K562 (cell line): ENCODE measurements around the gene CMIP. TPM values are rescaled to one million over a fixed set of nuclear protein-coding genes. Genes with fewer than 3 reads are reported as not detected.
A peak's percentile ranks its signal among the peaks of the same experiment; 100 is the strongest.

Source experiments
- ELF2 ChIP-seq: fragments of 250-450 bp; sonication (Bioruptor Pico); IDR thresholded peaks from 2 replicates; pipeline ENCODE4 v1.5.0; 2021; ENCODE audit warnings: mild to moderate bottlenecking
- FOXJ2 ChIP-seq: fragments of 200-800 bp; sonication (Bioruptor generic); IDR thresholded peaks from 2 replicates; pipeline ENCODE4 v1.6.1; 2016; ENCODE audit warnings: missing genetic modification characterization, missing compliant biosample characterization
- GTF2E2 ChIP-seq: fragments of 200-800 bp; sonication (Bioruptor generic); IDR thresholded peaks from 2 replicates; pipeline ENCODE4 v1.6.1; 2016; ENCODE audit warnings: missing genetic modification characterization, missing compliant biosample characterization
- LEF1 ChIP-seq: fragments of 450-650 bp; IDR thresholded peaks from 2 replicates; pipeline ENCODE4 v1.6.1; 2016; ENCODE audit warnings: mild to moderate bottlenecking
- MXI1 ChIP-seq: IDR thresholded peaks from 2 replicates; pipeline ENCODE4 v1.6.1; 2011; ENCODE audit warnings: low read depth, mild to moderate bottlenecking, improper control_type of control experiment, low read length
- NEUROD1 ChIP-seq: fragments of 150-350 bp; IDR thresholded peaks from 2 replicates; pipeline ENCODE4 v1.6.1; 2014; ENCODE audit warnings: borderline replicate concordance, low read length, low read depth; ENCODE audit not compliant: partially characterized antibody
- POU5F1 ChIP-seq: fragments of 150-350 bp; IDR thresholded peaks from 2 replicates; pipeline ENCODE4 v1.6.1; 2014; ENCODE audit warnings: borderline replicate concordance, low read length, low read depth, mild to moderate bottlenecking; ENCODE audit not compliant: partially characterized antibody
- RAD21 ChIP-seq, 2 experiments: fragments of 250-450 bp in 1 of 2; fragments of 450-650 bp in 1 of 2; sonication (Bioruptor Pico) in 1 of 2; formaldehyde crosslinking in 1 of 2; IDR thresholded peaks in 1 of 2; conservative IDR thresholded peaks in 1 of 2; 2 replicates each; pipeline versions ENCODE4 v1.4.0 to v1.8.0; 2020 to 2022; ENCODE audit warnings: mild to moderate bottlenecking in 2 of 2, moderate library complexity in 1 of 2
- SOX6 ChIP-seq: fragments of 450-650 bp; IDR thresholded peaks from 2 replicates; pipeline ENCODE4 v1.6.1; 2014; ENCODE audit warnings: mild to moderate bottlenecking
- SREBF1 ChIP-seq: fragments of 150-350 bp; IDR thresholded peaks from 2 replicates; pipeline ENCODE4 v1.6.1; 2014; ENCODE audit warnings: antibody characterized with exemption, low read depth, low read length, borderline replicate concordance
- SUPT5H ChIP-seq: fragments of 450-650 bp; IDR thresholded peaks from 2 replicates; pipeline ENCODE4 v1.6.1; 2016
- TARDBP ChIP-seq: fragments of 450-650 bp; IDR thresholded peaks from 2 replicates; pipeline ENCODE4 v1.6.1; 2016
- ZBTB7A ChIP-seq: IDR thresholded peaks from 2 replicates; pipeline ENCODE4 v1.6.1; 2011; ENCODE audit warnings: low read depth, mild to moderate bottlenecking, low read length, moderate library complexity, borderline replicate concordance; ENCODE audit not compliant: control insufficient read depth
- ZFP36 ChIP-seq: fragments of 150-350 bp; IDR thresholded peaks from 2 replicates; pipeline ENCODE4 v1.6.1; 2018; ENCODE audit warnings: low read length, low read depth; ENCODE audit not compliant: partially characterized antibody
- ZNF165 ChIP-seq: fragments of 250-450 bp; sonication (Bioruptor Pico); IDR thresholded peaks from 2 replicates; pipeline ENCODE4 v1.4.0; 2020; ENCODE audit warnings: borderline replicate concordance
- ZNF184 ChIP-seq: sonication (generic); formaldehyde crosslinking; IDR thresholded peaks from 2 replicates; pipeline ENCODE4 v1.5.0; 2020; ENCODE audit warnings: missing genetic modification reagents
- ZNF589 ChIP-seq: fragments of 200-800 bp; sonication (Bioruptor generic); IDR thresholded peaks from 2 replicates; pipeline ENCODE4 v1.6.1; 2016; ENCODE audit warnings: low read depth, missing genetic modification characterization, missing compliant biosample characterization
- ZNF778 ChIP-seq: fragments of 450-650 bp; formaldehyde crosslinking; IDR thresholded peaks from 2 replicates; pipeline ENCODE4 v1.4.0; 2020; ENCODE audit warnings: mild to moderate bottlenecking, moderate library complexity
- polyA plus RNA-seq, 8 experiments: library from polyadenylated mRNA; depleted of rRNA in 4 of 8; stranded (reverse) in 5 of 8; unstranded in 3 of 8; fragments of >200 nt; fragmentation: Nextera tagmentation in 2 of 8; fragmentation: Illumina TruSeq in 1 of 8; extraction: Ambion mirVana in 2 of 8; extraction: Trizol in 1 of 8; gene quantifications; 2 replicates each; pipeline versions ENCODE4 v1.2.1 to v1.2.3, GENCODE V29; 2011 to 2014; ENCODE audit warnings: inconsistent platforms in 1 of 8, missing spikeins in 1 of 8
- total RNA-seq, 7 experiments: library from RNA; depleted of rRNA in 6 of 7; stranded (reverse); fragments of >200 nt in 6 of 7; fragmentation: Illumina TruSeq in 2 of 7; extraction: Trizol in 2 of 7; gene quantifications; 2 replicates each; pipeline versions ENCODE4 v1.2.1 to v1.2.3, GENCODE V29; 2011 to 2021; ENCODE audit warnings: low replicate concordance in 1 of 7
- TF ChIP-seq, protein P1 (sequence below): fragments of 200-800 bp; sonication (Bioruptor generic); IDR thresholded peaks from 2 replicates; pipeline ENCODE4 v1.6.1; 2016; ENCODE audit warnings: missing genetic modification characterization, missing compliant biosample characterization
- TF ChIP-seq, protein P2 (sequence below): sonication (generic); formaldehyde crosslinking; IDR thresholded peaks from 2 replicates; pipeline ENCODE4 v1.8.1; 2023; ENCODE audit warnings: mild to moderate bottlenecking, missing genetic modification reagents

The CMIP gene
- total and polyA plus RNA-seq, 9 of the 15 experiments (the other 6 are each of a cell fraction or from before 2014, with no cell fraction given): 0.94 to 82.5 (median 10.3) TPM

GRCh38 chr16:81752225-81752875, 307.7 kb downstream of the CMIP start (continued):
- TF ChIP-seq LEF1: peak; percentile 25; the same call in 1 of the 2 replicates
- no peak for TF ChIP-seq ZNF778 (CRISPR knock-in tag)
- TF ChIP-seq SREBF1: 0 out of 2 replicates have a peak, but pooled peaks have one; percentile 26
- TF ChIP-seq, protein P1, sequence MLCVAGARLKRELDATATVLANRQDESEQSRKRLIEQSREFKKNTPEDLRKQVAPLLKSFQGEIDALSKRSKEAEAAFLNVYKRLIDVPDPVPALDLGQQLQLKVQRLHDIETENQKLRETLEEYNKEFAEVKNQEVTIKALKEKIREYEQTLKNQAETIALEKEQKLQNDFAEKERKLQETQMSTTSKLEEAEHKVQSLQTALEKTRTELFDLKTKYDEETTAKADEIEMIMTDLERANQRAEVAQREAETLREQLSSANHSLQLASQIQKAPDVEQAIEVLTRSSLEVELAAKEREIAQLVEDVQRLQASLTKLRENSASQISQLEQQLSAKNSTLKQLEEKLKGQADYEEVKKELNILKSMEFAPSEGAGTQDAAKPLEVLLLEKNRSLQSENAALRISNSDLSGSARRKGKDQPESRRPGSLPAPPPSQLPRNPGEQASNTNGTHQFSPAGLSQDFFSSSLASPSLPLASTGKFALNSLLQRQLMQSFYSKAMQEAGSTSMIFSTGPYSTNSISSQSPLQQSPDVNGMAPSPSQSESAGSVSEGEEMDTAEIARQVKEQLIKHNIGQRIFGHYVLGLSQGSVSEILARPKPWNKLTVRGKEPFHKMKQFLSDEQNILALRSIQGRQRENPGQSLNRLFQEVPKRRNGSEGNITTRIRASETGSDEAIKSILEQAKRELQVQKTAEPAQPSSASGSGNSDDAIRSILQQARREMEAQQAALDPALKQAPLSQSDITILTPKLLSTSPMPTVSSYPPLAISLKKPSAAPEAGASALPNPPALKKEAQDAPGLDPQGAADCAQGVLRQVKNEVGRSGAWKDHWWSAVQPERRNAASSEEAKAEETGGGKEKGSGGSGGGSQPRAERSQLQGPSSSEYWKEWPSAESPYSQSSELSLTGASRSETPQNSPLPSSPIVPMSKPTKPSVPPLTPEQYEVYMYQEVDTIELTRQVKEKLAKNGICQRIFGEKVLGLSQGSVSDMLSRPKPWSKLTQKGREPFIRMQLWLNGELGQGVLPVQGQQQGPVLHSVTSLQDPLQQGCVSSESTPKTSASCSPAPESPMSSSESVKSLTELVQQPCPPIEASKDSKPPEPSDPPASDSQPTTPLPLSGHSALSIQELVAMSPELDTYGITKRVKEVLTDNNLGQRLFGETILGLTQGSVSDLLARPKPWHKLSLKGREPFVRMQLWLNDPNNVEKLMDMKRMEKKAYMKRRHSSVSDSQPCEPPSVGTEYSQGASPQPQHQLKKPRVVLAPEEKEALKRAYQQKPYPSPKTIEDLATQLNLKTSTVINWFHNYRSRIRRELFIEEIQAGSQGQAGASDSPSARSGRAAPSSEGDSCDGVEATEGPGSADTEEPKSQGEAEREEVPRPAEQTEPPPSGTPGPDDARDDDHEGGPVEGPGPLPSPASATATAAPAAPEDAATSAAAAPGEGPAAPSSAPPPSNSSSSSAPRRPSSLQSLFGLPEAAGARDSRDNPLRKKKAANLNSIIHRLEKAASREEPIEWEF: peak; percentile 55; the same call in 1 of the 2 replicates
- peak; percentile 71; the same call in 1 of the 2 replicates for TF ChIP-seq SOX6
- peak in 1 of 2 experiments; percentile 37; a peak in 3 of 4 replicates for TF ChIP-seq RAD21 (CRISPR knock-in tag; conservative IDR thresholded peaks at IDR 0.05 in 1 of 2, IDR thresholded peaks at IDR 0.05 in 1 of 2)
- TF ChIP-seq SUPT5H: peak; percentile 68
- TF ChIP-seq POU5F1: no peak
- peak; percentile 87 for TF ChIP-seq ZBTB7A
- TF ChIP-seq MXI1: no peak
- TF ChIP-seq TARDBP: 0 out of 2 replicates have a peak, but pooled peaks have one; percentile 28
- TF ChIP-seq ZNF589 (CRISPR knock-in tag): peak; percentile 81
- TF ChIP-seq ZFP36: peak; percentile 70
- TF ChIP-seq FOXJ2: 0 out of 2 replicates have a peak, but pooled peaks have one; percentile 62
- no peak; the same call in 1 of the 2 replicates for TF ChIP-seq ZNF165 (CRISPR knock-in tag)
- TF ChIP-seq ELF2 (CRISPR knock-in tag): peak; percentile 62; the same call in 1 of the 2 replicates
- TF ChIP-seq ZNF184 (CRISPR knock-in tag): no peak
- TF ChIP-seq, protein P2, sequence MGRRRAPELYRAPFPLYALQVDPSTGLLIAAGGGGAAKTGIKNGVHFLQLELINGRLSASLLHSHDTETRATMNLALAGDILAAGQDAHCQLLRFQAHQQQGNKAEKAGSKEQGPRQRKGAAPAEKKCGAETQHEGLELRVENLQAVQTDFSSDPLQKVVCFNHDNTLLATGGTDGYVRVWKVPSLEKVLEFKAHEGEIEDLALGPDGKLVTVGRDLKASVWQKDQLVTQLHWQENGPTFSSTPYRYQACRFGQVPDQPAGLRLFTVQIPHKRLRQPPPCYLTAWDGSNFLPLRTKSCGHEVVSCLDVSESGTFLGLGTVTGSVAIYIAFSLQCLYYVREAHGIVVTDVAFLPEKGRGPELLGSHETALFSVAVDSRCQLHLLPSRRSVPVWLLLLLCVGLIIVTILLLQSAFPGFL (CRISPR knock-in tag): no peak
- TF ChIP-seq GTF2E2 (tag): no peak; the same call in 1 of the 2 replicates
- TF ChIP-seq NEUROD1: peak; percentile 80
